Esophagus muscularis mucosa (tissue), 4 donors: ENCODE measurements around the gene TTLL5. TPM values are rescaled to one million over a fixed set of nuclear protein-coding genes. Genes with fewer than 3 reads are reported as not detected.

Experiments used
- DNase-seq: peaks from one replicate; pipeline ENCODE4 v3.0.0-alpha.2; 2017; ENCODE audit errors: extremely low spot score
- H3K27ac ChIP-seq, 4 donors: fragments of 200-600 bp; sonication (generic); replicated peaks in 1 of 4; 1 replicate in 3 of 4; 2 replicates in 1 of 4; pipeline ENCODE4 v1.5.1; 2016 to 2019; ENCODE audit warnings: mild to moderate bottlenecking in 1 of 4
- H3K27me3 ChIP-seq, 4 donors: fragments of 200-600 bp; sonication (generic); one replicate each; pipeline versions ENCODE4 v1.5.1 to v1.6.0; 2016 to 2019
- H3K36me3 ChIP-seq, 4 donors: fragments of 200-600 bp; sonication (generic); one replicate each; pipeline ENCODE4 v1.5.1; 2016 to 2019
- H3K4me1 ChIP-seq, 4 donors: fragments of 200-600 bp; sonication (generic); one replicate each; pipeline ENCODE4 v1.5.1; 2016 to 2019
- H3K4me3 ChIP-seq, 4 donors: fragments of 200-600 bp; sonication (generic); 1 replicate in 2 of 4; 2 replicates in 2 of 4; pipeline ENCODE4 v1.5.1; 2016 to 2019; ENCODE audit warnings: mild to moderate bottlenecking in 4 of 4, moderate library complexity in 1 of 4
- H3K9me3 ChIP-seq, 4 donors: fragments of 200-600 bp; sonication (generic); 1 replicate in 3 of 4; 2 replicates in 1 of 4; pipeline ENCODE4 v1.5.1; 2016 to 2019
- EP300 ChIP-seq: sonication (generic); formaldehyde crosslinking; IDR thresholded peaks from one replicate; pipeline ENCODE4 v1.6.1; 2017; ENCODE audit warnings: antibody characterized with exemption
- POLR2A ChIP-seq: fragments of 450-650 bp; IDR thresholded peaks from one replicate; pipeline ENCODE4 v1.6.1; 2017; ENCODE audit warnings: antibody characterized with exemption, moderate library complexity, mild to moderate bottlenecking, low read depth
- POLR2AphosphoS5 ChIP-seq, 2 donors: sonication (generic); formaldehyde crosslinking; IDR thresholded peaks; one replicate each; pipeline ENCODE4 v1.6.1; 2017; ENCODE audit warnings: antibody characterized with exemption in 2 of 2
- WGBS: methylation state at CpG from one replicate; pipeline ENCODE4 v1.1.5; 2018; 5-methylcytosine and 5-hydroxymethylcytosine counted together
- intact Hi-C: fragments of 100-400 bp; cut with DNase I; formaldehyde crosslinking; loops from one replicate; pipeline ENCODE4 v1.15.1; 2023
- total RNA-seq, 4 donors: library from RNA; depleted of rRNA; stranded (reverse); fragments of >200 nt; gene quantifications; one replicate each; pipeline versions ENCODE4 v1.1.0 to v1.2.1, GENCODE V29; 2016
- TF ChIP-seq, protein P1 (sequence below), 3 experiments: fragments of 200-600 bp in 2 of 3; fragments of 450-650 bp in 1 of 3; sonication (generic) in 2 of 3; IDR thresholded peaks; one replicate each; pipeline ENCODE4 v1.5.1; 2017 to 2019; ENCODE audit warnings: antibody characterized with exemption in 3 of 3, mild to moderate bottlenecking in 2 of 3, moderate library complexity in 1 of 3

TTLL5 gene
- total RNA-seq, 4 donors from 2014 or later = 16.9 to 26.6 (median 21.2) TPM

DNA sequence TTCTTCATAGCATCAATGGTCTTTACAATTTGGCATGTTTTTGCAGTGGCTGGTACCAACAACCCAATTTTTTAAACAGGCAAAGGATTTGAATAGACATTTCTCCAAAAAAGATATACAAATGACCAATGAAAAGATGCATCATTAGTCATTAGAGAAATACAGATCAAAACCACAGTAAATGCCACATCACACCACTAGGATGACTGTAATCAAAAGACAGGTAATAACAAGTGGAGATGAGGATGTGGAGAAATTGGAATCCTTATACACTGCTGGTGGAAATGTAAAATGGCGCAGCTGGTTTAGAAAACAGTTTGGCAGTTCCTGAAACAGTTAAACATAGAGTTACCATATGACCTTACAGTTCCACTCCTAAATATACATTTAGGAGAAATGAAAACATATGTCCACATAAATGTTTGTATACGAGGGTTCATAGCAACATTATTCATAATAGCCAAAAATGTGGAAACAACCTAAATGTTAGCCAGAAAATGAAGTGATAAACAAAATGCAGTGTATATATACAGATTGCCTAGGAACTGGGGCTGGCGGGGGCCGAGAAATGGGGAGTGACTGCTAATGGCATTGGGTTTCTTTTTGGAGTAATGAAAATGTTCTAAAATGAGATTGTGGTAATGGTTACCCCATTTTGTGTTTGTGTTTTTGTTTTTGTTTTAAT, 265.5 kb downstream of the TTLL5 start:
- no peak for DNase-seq
- Histone ChIP-seq H3K4me3 (no peak overlapping the region), H3K36me3 (no peaks in the 10 kb centered on the region), H3K27me3 (no peaks in the 10 kb centered on the region), H3K27ac (no peak overlapping the region), H3K4me1 (peaks cover 0 to 8% (median 6%) of the 10 kb centered on the region in 4 donors), H3K9me3 (no peaks in the 10 kb centered on the region)
- TF ChIP-seq POLR2A (no peak), EP300 (no peak), POLR2AphosphoS5 (IDR thresholded peaks at IDR 0.05) (no peak)
- TF ChIP-seq, protein P1, sequence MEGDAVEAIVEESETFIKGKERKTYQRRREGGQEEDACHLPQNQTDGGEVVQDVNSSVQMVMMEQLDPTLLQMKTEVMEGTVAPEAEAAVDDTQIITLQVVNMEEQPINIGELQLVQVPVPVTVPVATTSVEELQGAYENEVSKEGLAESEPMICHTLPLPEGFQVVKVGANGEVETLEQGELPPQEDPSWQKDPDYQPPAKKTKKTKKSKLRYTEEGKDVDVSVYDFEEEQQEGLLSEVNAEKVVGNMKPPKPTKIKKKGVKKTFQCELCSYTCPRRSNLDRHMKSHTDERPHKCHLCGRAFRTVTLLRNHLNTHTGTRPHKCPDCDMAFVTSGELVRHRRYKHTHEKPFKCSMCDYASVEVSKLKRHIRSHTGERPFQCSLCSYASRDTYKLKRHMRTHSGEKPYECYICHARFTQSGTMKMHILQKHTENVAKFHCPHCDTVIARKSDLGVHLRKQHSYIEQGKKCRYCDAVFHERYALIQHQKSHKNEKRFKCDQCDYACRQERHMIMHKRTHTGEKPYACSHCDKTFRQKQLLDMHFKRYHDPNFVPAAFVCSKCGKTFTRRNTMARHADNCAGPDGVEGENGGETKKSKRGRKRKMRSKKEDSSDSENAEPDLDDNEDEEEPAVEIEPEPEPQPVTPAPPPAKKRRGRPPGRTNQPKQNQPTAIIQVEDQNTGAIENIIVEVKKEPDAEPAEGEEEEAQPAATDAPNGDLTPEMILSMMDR (IDR thresholded peaks at IDR 0.05) = no peak
- WGBS = 97% methylated on average over 4 of the region's 4 CpGs
- intact Hi-C loops = no loop called here

DNA sequence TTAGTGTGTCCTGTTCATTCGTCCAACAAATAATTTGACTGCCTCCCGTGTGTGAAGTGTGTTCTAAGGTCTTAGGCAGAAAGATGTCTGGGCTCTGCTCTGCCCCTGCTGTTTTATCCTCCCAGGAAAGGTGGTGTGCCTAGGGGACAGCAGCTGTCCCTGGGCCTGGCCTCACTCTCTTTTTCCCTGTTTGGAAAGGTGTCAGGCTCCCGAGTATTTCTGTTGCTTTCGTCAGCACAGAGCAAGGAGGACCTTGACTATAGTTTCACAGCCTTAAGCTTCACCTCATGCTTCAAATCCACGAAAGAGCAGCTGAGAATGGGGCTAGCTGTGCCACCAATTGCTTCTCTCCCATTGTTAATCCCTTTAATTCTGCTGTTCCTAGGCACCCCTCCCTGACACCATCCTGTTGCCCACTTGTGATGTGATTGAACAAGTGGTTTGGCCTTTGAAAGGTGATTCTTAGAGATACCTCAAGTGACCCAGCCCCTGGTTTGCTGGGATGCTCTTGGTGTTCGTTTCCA, 266.6 kb downstream of the TTLL5 start:
- Histone ChIP-seq H3K27ac (no peak overlapping the region), H3K36me3 (no peaks in the 10 kb centered on the region), H3K27me3 (no peaks in the 10 kb centered on the region), H3K4me3 (no peak overlapping the region), H3K4me1 (peaks cover 0 to 8% (median 6%) of the 10 kb centered on the region in 4 donors), H3K9me3 (no peaks in the 10 kb centered on the region)
- intact Hi-C loops = no loop called here
- no peak for TF ChIP-seq POLR2A
- TF ChIP-seq, protein P1 (IDR thresholded peaks at IDR 0.05) = no peak
- no peak for TF ChIP-seq POLR2AphosphoS5 (IDR thresholded peaks at IDR 0.05)
- no peak for TF ChIP-seq EP300
- WGBS = 91% methylated on average over 6 of the region's 6 CpGs
- DNase-seq = no peak

DNA sequence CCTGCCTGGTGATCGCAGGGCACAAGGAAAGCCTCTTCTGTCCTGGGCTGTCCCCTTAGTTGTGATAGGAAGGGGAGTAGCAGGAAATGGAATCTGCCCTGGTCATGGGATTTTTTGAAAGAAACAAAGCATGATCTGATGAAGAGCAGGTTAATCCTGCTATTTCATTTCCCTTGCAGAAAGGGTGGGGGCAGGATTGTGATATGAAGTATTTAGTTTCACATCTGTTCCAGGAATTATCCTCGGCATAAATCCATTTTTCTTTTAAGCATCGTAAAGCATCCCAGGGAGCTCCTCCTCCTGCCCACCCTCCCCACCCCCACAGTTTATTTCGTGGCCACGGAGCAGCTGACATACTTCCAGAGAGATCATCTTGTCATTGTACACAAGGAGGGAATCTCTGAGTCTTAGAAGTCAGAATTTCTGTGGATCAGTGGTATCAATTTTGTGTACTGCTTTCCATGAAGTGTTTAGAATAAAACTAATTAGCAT, 267.7 kb downstream of the TTLL5 start:
- Histone ChIP-seq H3K4me1 (peaks cover 0 to 8% (median 6%) of the 10 kb centered on the region in 4 donors), H3K9me3 (no peaks in the 10 kb centered on the region), H3K27me3 (no peaks in the 10 kb centered on the region), H3K4me3 (peak overlapping the region in 2 of 4 donors; percentile 8 to 21), H3K27ac (peak overlapping the region in 1 of 4 donors; percentile 16), H3K36me3 (no peaks in the 10 kb centered on the region)
- WGBS = 25% methylated on average over 5 of the region's 5 CpGs
- intact Hi-C loops = no loop called here
- DNase-seq = no peak
- no peak for TF ChIP-seq POLR2A
- TF ChIP-seq EP300 = no peak
- no peak for TF ChIP-seq POLR2AphosphoS5 (IDR thresholded peaks at IDR 0.05)
- TF ChIP-seq, protein P1 (IDR thresholded peaks at IDR 0.05) = no peak

DNA sequence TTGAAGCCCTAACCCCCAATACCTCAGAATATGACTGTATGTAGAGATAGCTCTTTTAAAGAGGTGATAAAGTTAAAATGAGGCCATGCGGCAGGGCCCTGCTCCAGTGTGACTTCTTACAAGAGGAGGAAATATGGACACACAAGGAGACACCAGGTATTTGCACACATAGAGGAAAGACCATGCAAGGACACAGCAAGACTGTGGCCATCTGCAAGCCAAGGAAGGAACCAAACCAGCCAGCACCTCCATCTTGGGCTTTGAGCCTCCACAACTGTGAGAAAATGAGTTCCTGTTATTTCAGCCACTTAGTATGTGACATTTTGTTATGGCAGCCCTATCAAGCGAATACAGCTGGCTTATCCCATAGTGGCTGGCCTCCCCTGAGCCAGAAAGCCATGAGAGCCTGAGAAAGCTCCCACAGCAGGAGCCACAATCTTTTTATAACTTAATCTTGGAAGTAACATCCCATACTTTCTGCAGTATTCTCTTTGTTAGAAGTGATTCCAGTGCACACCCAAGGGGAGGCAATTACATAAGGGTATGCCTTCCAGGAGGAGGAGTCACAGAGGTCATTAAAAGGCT, 272.8 kb downstream of the TTLL5 start:
- TF ChIP-seq EP300 (no peak), POLR2A (no peak), POLR2AphosphoS5 (IDR thresholded peaks at IDR 0.05) (no peak)
- TF ChIP-seq, protein P1 (IDR thresholded peaks at IDR 0.05) = no peak
- DNase-seq = no peak

More for the DNA sequence above, 272.8 kb downstream of the TTLL5 start:
- 100% methylated on average over 2 of the region's 2 CpGs for WGBS
- Histone ChIP-seq H3K4me3 (no peak overlapping the region), H3K36me3 (no peaks in the 10 kb centered on the region), H3K27ac (no peak overlapping the region), H3K9me3 (no peaks in the 10 kb centered on the region), H3K27me3 (no peaks in the 10 kb centered on the region), H3K4me1 (peaks cover 0 to 4% (median 1%) of the 10 kb centered on the region in 4 donors)
- intact Hi-C loops = no loop called here
